H1 (cell line): ENCODE results near the gene TSGA10. TPM values are rescaled to one million over a fixed set of nuclear protein-coding genes. Genes with fewer than 3 reads are reported as not detected.

ENCODE experiments used
- ASH2L ChIP-seq: fragments of 200-600, 300-600 bp; sonication (generic); IDR thresholded peaks from one replicate; pipeline ENCODE4 v1.7.1; 2017; ENCODE audit warnings: low read length
- BACH1 ChIP-seq: IDR thresholded peaks from 2 replicates; pipeline ENCODE4 v1.6.1; 2012; ENCODE audit warnings: low read length, improper control_type of control experiment
- BRCA1 ChIP-seq: IDR thresholded peaks from 2 replicates; pipeline ENCODE4 v1.6.1; 2012; ENCODE audit warnings: low read depth, low read length, improper control_type of control experiment
- CBX8 ChIP-seq: fragments of 300-800, 300-1000 bp; sonication (generic); IDR thresholded peaks from 2 replicates; pipeline ENCODE4 v1.7.1; 2016; ENCODE audit warnings: low read depth, low read length, borderline replicate concordance
- CHD1 ChIP-seq: IDR thresholded peaks from 2 replicates; pipeline ENCODE4 v1.6.1; 2012; ENCODE audit warnings: low read depth, low read length, improper control_type of control experiment
- CHD2 ChIP-seq: IDR thresholded peaks from 2 replicates; pipeline ENCODE4 v1.6.1; 2012; ENCODE audit warnings: low read length, improper control_type of control experiment
- GABPA ChIP-seq: IDR thresholded peaks from 2 replicates; pipeline ENCODE4 v1.6.1; 2011; ENCODE audit warnings: mild to moderate bottlenecking, low read length, moderate library complexity, borderline replicate concordance; ENCODE audit not compliant: insufficient read depth
- HDAC2 ChIP-seq, 2 experiments: fragments of 300-600 bp in 1 of 2; sonication (generic) in 1 of 2; IDR thresholded peaks; 2 replicates each; pipeline ENCODE4 v1.6.1; 2011 to 2012; ENCODE audit warnings: low read depth in 2 of 2, low read length in 2 of 2, mild to moderate bottlenecking in 2 of 2, moderate library complexity in 2 of 2, borderline replicate concordance in 1 of 2, inconsistent platforms in 1 of 2
- MAFK ChIP-seq: IDR thresholded peaks from 2 replicates; pipeline ENCODE4 v1.6.1; 2012; ENCODE audit warnings: low read depth, mild to moderate bottlenecking, improper control_type of control experiment, low read length
- NANOG ChIP-seq: IDR thresholded peaks from 2 replicates; pipeline ENCODE4 v1.6.1; 2011; ENCODE audit warnings: low read length, low read depth, mild to moderate bottlenecking, inconsistent platforms; ENCODE audit not compliant: insufficient read depth, poor library complexity, severe bottlenecking
- POLR2AphosphoS5 ChIP-seq: IDR thresholded peaks from 2 replicates; pipeline ENCODE4 v1.6.1; 2011; ENCODE audit warnings: low read depth, low read length
- POU5F1 ChIP-seq: IDR thresholded peaks from 2 replicates; pipeline ENCODE4 v1.6.1; 2011; ENCODE audit warnings: low read depth, mild to moderate bottlenecking, low read length, moderate library complexity
- SIN3A ChIP-seq, 2 experiments: IDR thresholded peaks in 1 of 2; conservative IDR thresholded peaks in 1 of 2; 2 replicates each; pipeline ENCODE4 v1.6.1; 2011 to 2012; ENCODE audit warnings: low read length in 2 of 2, improper control_type of control experiment in 1 of 2, low read depth in 1 of 2, mild to moderate bottlenecking in 1 of 2
- SIX5 ChIP-seq: IDR thresholded peaks from 2 replicates; pipeline ENCODE4 v1.6.1; 2011; ENCODE audit warnings: mild to moderate bottlenecking, low read depth, low read length
- SP1 ChIP-seq: IDR thresholded peaks from 2 replicates; pipeline ENCODE4 v1.6.1; 2011; ENCODE audit warnings: low read depth, low read length
- SP4 ChIP-seq: IDR thresholded peaks from 2 replicates; pipeline ENCODE4 v1.6.1; 2012; ENCODE audit warnings: low read length, inconsistent platforms
- TAF1 ChIP-seq: IDR thresholded peaks from 2 replicates; pipeline ENCODE4 v1.6.1; 2011; ENCODE audit warnings: mild to moderate bottlenecking, low read depth, low read length
- TBP ChIP-seq: IDR thresholded peaks from 2 replicates; pipeline ENCODE4 v1.6.1; 2011; ENCODE audit warnings: low read depth, low read length, improper control_type of control experiment
- ZNF274 ChIP-seq: IDR thresholded peaks from 2 replicates; pipeline ENCODE4 v1.7.0; 2012; ENCODE audit warnings: low read length, borderline replicate concordance; ENCODE audit errors: extremely low read depth
- polyA plus RNA-seq, 7 experiments: library from polyadenylated mRNA; depleted of rRNA in 3 of 7; stranded (reverse) in 5 of 7; unstranded in 2 of 7; fragments of >200 nt in 5 of 7; fragments of 200-250 nt in 2 of 7; gene quantifications; 1 replicate in 5 of 7; 2 replicates in 1 of 7; 4 replicates in 1 of 7; pipeline versions ENCODE4 v1.2.1 to v1.2.3, GENCODE V29; 2011 to 2013; ENCODE audit warnings: missing spikeins in 2 of 7, mixed read lengths in 2 of 7
- total RNA-seq: library from RNA; stranded (reverse); fragmentation: NEBNext Ultra II Directional; extraction: Animal tissue kit (Norgen Biotek cat#: 25700); gene quantifications from 2 replicates; pipeline ENCODE4 v1.2.1, GENCODE V29; 2021
- TF ChIP-seq, protein P1 (sequence below): IDR thresholded peaks from 2 replicates; pipeline ENCODE4 v1.6.1; 2012; ENCODE audit warnings: inconsistent platforms
- TF ChIP-seq, protein P2 (sequence below): IDR thresholded peaks from 2 replicates; pipeline ENCODE4 v1.6.1; 2011; ENCODE audit warnings: low read length, improper control_type of control experiment
- TF ChIP-seq, protein P3 (sequence below): IDR thresholded peaks from 2 replicates; pipeline ENCODE4 v1.6.1; 2012; ENCODE audit warnings: inconsistent platforms

Gene TSGA10
- total and polyA plus RNA-seq, 2 of the 8 experiments (the other 6 are each of a cell fraction or from before 2014, with no cell fraction given): 2.2 to 7.4 TPM

DNA sequence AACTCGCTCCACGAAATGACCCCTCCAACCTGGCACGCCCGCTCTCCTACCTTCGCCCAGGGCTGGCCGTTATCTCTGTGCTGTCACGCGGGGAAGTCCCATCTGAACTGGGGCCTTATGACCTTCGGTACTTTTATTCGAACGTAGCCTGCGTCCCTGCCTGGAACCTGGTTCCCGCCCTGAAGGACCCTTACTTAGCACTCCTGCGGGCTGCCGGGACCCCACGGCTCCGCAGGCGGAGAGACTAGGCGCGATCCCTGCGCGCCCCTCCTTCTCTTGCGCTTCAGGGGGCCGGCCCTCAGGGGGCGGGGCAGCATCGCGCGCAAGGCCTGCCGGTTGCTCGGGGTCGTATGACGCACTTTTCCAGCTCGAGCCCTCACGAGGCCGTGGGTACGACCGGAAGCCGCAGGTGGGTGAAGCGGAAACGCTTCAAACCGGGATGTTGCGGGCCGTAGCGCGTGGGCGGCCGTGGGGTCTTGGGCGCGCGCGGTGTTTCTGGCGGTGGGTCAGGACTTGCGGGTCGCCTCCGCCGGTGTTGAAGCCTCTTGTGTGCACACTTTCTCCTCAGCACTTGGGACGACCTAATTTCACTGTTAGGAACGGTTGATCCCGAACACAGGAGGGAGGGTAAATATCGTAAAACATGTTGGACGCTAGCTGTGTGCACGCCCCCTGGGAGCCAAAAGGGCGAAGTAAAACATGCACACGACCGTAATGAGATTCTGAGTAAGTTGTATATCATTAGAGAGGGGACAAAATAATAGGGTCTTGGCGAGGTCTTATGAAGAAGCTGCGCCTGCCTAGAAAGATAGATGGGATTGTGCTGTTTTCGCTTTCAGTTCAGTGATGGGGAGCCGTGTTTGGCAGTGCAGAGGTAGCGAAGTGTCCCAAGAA is at the start of gene TSGA10, which contains the start of gene LIPT1 (continued):
- TF ChIP-seq SIN3A (conservative IDR thresholded peaks at IDR 0.05 in 1 of 2, IDR thresholded peaks at IDR 0.05 in 1 of 2; ENCODE audit: low read depth in 1 of 2, low read length in 2 of 2): peak in 1 of 2 experiments; percentile 43; a peak in 1 of 4 replicates
- TF ChIP-seq CHD2: peak; percentile 25; the same call in 1 of the 2 replicates
- no peak for TF ChIP-seq CHD1
- TF ChIP-seq MAFK: no peak
- TF ChIP-seq TAF1: peak; percentile 76
- TF ChIP-seq SP1: no peak
- TF ChIP-seq, protein P1, sequence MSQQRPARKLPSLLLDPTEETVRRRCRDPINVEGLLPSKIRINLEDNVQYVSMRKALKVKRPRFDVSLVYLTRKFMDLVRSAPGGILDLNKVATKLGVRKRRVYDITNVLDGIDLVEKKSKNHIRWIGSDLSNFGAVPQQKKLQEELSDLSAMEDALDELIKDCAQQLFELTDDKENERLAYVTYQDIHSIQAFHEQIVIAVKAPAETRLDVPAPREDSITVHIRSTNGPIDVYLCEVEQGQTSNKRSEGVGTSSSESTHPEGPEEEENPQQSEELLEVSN: peak; percentile 59
- TF ChIP-seq HDAC2 (IDR thresholded peaks at IDR 0.05; ENCODE audit: borderline replicate concordance in 1 of 2, low read depth in 2 of 2, low read length in 2 of 2): peak in 1 of 2 experiments; percentile 66; a peak in 2 of 4 replicates
- no peak for TF ChIP-seq ZNF274
- TF ChIP-seq POU5F1: no peak
- no peak for TF ChIP-seq CBX8
- peak; percentile 63; the same call in 1 of the 2 replicates for TF ChIP-seq GABPA
- no peak for TF ChIP-seq BRCA1
- TF ChIP-seq SIX5: no peak
- peak; percentile 54; the same call in 1 of the 2 replicates for TF ChIP-seq TBP
- peak; percentile 82 for TF ChIP-seq POLR2AphosphoS5
- TF ChIP-seq SP4: no peak
- TF ChIP-seq ASH2L: peak; percentile 93
- TF ChIP-seq, protein P2, sequence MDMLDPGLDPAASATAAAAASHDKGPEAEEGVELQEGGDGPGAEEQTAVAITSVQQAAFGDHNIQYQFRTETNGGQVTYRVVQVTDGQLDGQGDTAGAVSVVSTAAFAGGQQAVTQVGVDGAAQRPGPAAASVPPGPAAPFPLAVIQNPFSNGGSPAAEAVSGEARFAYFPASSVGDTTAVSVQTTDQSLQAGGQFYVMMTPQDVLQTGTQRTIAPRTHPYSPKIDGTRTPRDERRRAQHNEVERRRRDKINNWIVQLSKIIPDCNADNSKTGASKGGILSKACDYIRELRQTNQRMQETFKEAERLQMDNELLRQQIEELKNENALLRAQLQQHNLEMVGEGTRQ: peak; percentile 6; the same call in 1 of the 2 replicates
- TF ChIP-seq, protein P3, sequence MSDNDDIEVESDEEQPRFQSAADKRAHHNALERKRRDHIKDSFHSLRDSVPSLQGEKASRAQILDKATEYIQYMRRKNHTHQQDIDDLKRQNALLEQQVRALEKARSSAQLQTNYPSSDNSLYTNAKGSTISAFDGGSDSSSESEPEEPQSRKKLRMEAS: peak; percentile 90
- TF ChIP-seq BACH1: peak; percentile 54; the same call in 1 of the 2 replicates
- TF ChIP-seq NANOG: no peak
